ENCODE data around the gene TNFRSF4.

Gene TNFRSF4

DNA sequence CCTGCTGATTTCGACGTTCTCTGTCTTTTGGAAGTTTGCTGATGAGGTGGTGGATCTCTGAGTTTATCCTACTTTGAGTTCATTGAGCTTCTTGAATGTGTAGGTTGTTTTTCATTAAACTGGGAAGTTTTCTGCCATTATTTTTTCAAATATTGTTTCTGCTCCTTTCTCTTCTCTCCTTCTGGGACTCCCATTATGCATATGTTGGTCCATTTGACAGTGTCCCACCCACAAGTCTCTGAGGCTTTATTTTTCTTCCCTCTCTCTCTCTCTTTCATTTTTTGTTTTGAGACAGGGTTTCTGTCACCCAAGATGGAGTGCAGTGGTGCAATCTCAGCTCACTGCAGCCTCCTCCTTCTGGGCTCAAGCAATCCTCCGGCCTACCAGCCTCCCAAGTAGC, 19.2 kb downstream of the TNFRSF4 start:
- Histone ChIP-seq H3K4me1 (ENCODE audit: insufficient read depth, low read length, poor library complexity, severe bottlenecking) (no peaks in the 10 kb centered on the region), H2AFZ (ENCODE audit: low read length) (no peak overlapping the region), H3K4me2 (ENCODE audit: low read depth, low read length, poor library complexity, severe bottlenecking) (no peak overlapping the region), H3K27me3 (ENCODE audit: insufficient read depth, low read length, poor library complexity, severe bottlenecking) (no peaks in the 10 kb centered on the region), H3K79me2 (ENCODE audit: insufficient read depth, low read length) (no peaks in the 10 kb centered on the region), H3K9ac (ENCODE audit: low read depth, low read length, poor library complexity, severe bottlenecking) (no peak overlapping the region), H3K9me2 (replicated peaks; ENCODE audit: low read depth, low read length) (no peaks in the 10 kb centered on the region), H3K9me3 (ENCODE audit: insufficient read depth, low read depth, low read length) (no peaks in the 10 kb centered on the region), H3K36me3 (ENCODE audit: insufficient read depth, low read length) (no peaks in the 10 kb centered on the region), H3F3A (ENCODE audit: low read depth) (no peaks in the 10 kb centered on the region), H4K20me1 (ENCODE audit: insufficient read depth, low read length, poor library complexity, severe bottlenecking) (no peaks in the 10 kb centered on the region), H3K4me3 (ENCODE audit: low read length, poor library complexity, severe bottlenecking) (no peak overlapping the region)
- TF ChIP-seq CTCF (conservative IDR thresholded peaks at IDR 0.05; ENCODE audit: low read length) (no peak), EZH2phosphoT487 (IDR thresholded peaks at IDR 0.05; ENCODE audit: borderline replicate concordance) (no peak)

GRCh38 chr1:1191734-1192133, 22.2 kb downstream of the TNFRSF4 start:
- TF ChIP-seq CTCF (conservative IDR thresholded peaks at IDR 0.05; ENCODE audit: low read length) (no peak), EZH2phosphoT487 (IDR thresholded peaks at IDR 0.05; ENCODE audit: borderline replicate concordance) (no peak)
- Histone ChIP-seq H3K27me3 (ENCODE audit: insufficient read depth, low read length, poor library complexity, severe bottlenecking) (no peaks in the 10 kb centered on the region), H3K79me2 (ENCODE audit: insufficient read depth, low read length) (no peaks in the 10 kb centered on the region), H3K9me3 (ENCODE audit: insufficient read depth, low read depth, low read length) (no peaks in the 10 kb centered on the region), H3K4me3 (ENCODE audit: low read length, poor library complexity, severe bottlenecking) (no peak overlapping the region), H3K9me2 (replicated peaks; ENCODE audit: low read depth, low read length) (no peaks in the 10 kb centered on the region), H3K9ac (ENCODE audit: low read depth, low read length, poor library complexity, severe bottlenecking) (no peak overlapping the region), H3K36me3 (ENCODE audit: insufficient read depth, low read length) (no peaks in the 10 kb centered on the region), H4K20me1 (ENCODE audit: insufficient read depth, low read length, poor library complexity, severe bottlenecking) (no peaks in the 10 kb centered on the region), H2AFZ (ENCODE audit: low read length) (no peak overlapping the region), H3K4me2 (ENCODE audit: low read depth, low read length, poor library complexity, severe bottlenecking) (no peak overlapping the region), H3F3A (ENCODE audit: low read depth) (no peaks in the 10 kb centered on the region), H3K4me1 (ENCODE audit: insufficient read depth, low read length, poor library complexity, severe bottlenecking) (no peaks in the 10 kb centered on the region)

DNA sequence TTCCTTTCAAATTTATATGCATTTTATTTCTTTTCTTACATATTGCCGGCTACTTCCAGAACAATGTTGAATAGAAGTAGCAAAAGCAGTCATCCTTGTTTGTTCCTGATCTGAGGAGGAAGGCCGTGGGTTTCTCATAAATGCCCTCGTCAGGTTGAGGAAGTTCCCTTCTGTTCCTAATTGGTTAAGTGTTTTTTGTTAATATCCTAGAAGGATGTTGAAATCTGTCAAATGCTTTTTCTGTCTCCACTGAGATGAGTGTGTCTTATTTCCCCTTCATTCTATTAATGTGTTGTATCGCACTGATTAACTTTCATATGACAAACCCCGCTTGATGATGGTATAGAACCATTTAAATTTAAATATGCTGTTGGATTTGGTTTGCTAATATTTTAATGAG, 24.8 kb downstream of the TNFRSF4 start:
- Histone ChIP-seq H3K9ac (ENCODE audit: low read depth, low read length, poor library complexity, severe bottlenecking) (no peak overlapping the region), H3K36me3 (ENCODE audit: insufficient read depth, low read length) (no peaks in the 10 kb centered on the region), H3K79me2 (ENCODE audit: insufficient read depth, low read length) (no peaks in the 10 kb centered on the region), H3F3A (ENCODE audit: low read depth) (no peaks in the 10 kb centered on the region), H2AFZ (ENCODE audit: low read length) (no peak overlapping the region), H3K4me2 (ENCODE audit: low read depth, low read length, poor library complexity, severe bottlenecking) (no peak overlapping the region), H3K4me1 (ENCODE audit: insufficient read depth, low read length, poor library complexity, severe bottlenecking) (no peaks in the 10 kb centered on the region), H3K9me3 (ENCODE audit: insufficient read depth, low read depth, low read length) (no peaks in the 10 kb centered on the region), H3K9me2 (replicated peaks; ENCODE audit: low read depth, low read length) (no peaks in the 10 kb centered on the region), H3K27me3 (ENCODE audit: insufficient read depth, low read length, poor library complexity, severe bottlenecking) (no peaks in the 10 kb centered on the region), H4K20me1 (ENCODE audit: insufficient read depth, low read length, poor library complexity, severe bottlenecking) (no peaks in the 10 kb centered on the region), H3K4me3 (ENCODE audit: low read length, poor library complexity, severe bottlenecking) (no peak overlapping the region)
- TF ChIP-seq CTCF (conservative IDR thresholded peaks at IDR 0.05; ENCODE audit: low read length) (no peak), EZH2phosphoT487 (IDR thresholded peaks at IDR 0.05; ENCODE audit: borderline replicate concordance) (no peak)

All from Loucy (cell line).